ENCODE measurements around the gene PAX5. TPM values are rescaled to one million over a fixed set of nuclear protein-coding genes. Genes with fewer than 3 reads are reported as not detected.

PAX5 gene
- total and polyA plus RNA-seq, 2 of the 13 experiments (the other 11 are each of a cell fraction or from before 2014, with no cell fraction given): not detected

GRCh38 chr9:36867672-36868471, 166.2 kb downstream of the PAX5 start (continued):
- TF ChIP-seq ERF (CRISPR knock-in tag; IDR thresholded peaks at IDR 0.05) (peak; percentile 90), ZNF773 (CRISPR knock-in tag; IDR thresholded peaks at IDR 0.05; ENCODE audit: borderline replicate concordance) (no peak), MTA1 (CRISPR knock-in tag; IDR thresholded peaks at IDR 0.05; ENCODE audit: borderline replicate concordance) (peak; percentile 83), MED1 (CRISPR knock-in tag; IDR thresholded peaks at IDR 0.05) (peak; percentile 89), ZNF550 (CRISPR knock-in tag; IDR thresholded peaks at IDR 0.05; ENCODE audit: borderline replicate concordance) (no peak), YEATS2 (CRISPR knock-in tag; IDR thresholded peaks at IDR 0.05; ENCODE audit: borderline replicate concordance) (peak; percentile 53; the same call in 1 of the 2 replicates), ZNF747 (CRISPR knock-in tag; IDR thresholded peaks at IDR 0.05; ENCODE audit: borderline replicate concordance) (peak; percentile 59; the same call in 1 of the 2 replicates)

DNA sequence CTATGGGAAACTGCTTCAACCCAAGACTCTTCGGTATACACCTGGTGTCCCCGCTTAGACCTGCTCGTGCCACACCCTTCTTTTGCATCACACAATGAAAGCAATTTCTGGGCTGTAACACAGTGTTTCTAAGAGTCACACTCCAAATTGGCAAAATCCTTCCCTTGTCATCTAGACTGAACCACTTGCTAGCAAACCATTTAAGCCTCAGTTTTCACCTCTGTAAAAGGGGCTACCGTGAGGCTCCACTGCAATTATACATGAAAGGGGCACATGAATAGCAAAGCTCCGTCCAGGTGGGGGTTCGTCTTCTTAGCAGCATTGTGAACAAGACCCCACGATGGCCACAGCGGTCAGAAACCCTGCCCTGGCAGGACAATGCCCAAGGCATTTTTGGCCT, 166.8 kb downstream of the PAX5 start:
- no peak overlapping the region for H2AFZ ChIP-seq (ENCODE audit: low read length)
- no peaks in the 10 kb centered on the region for H3K9me3 ChIP-seq (ENCODE audit: low read length)
- FAIRE-seq (no peak), ATAC-seq (no peak), DNase-seq (ENCODE audit: low spot score) (no peak)
- H4K20me1 ChIP-seq (ENCODE audit: insufficient read depth, low read length): no peaks in the 10 kb centered on the region
- H3K27me3 ChIP-seq (ENCODE audit: control insufficient read depth in 1 of 2, insufficient read depth in 2 of 2, low read length in 2 of 2): peaks cover 2 to 53% of the 10 kb centered on the region in 2 experiments; a peak in 4 of 5 replicates
- peak overlapping the region in 1 of 3 experiments; percentile 44; a peak in 1 of 6 replicates for H3K4me3 ChIP-seq (replicated peaks in 1 of 3; ENCODE audit: insufficient read depth in 1 of 3, low read depth in 2 of 3, low read length in 3 of 3)
- POLR2A ChIA-PET: interaction anchor here (0.9 to 1.6 kb wide), 2 partner anchors 26 to 101 kb away, joined by 3 to 4 read pairs; no protein-coding TSS in a partner anchor
- no peaks in the 10 kb centered on the region for H3K79me2 ChIP-seq (ENCODE audit: insufficient read depth, low read length)
- no peak overlapping the region for H3K27ac ChIP-seq (ENCODE audit: extremely low read length, insufficient read depth, low read length)
- H3K4me1 ChIP-seq (ENCODE audit: insufficient read depth, low read length): peaks cover 67% of the 10 kb centered on the region
- in situ Hi-C loops (cut with HindIII; ENCODE audit: extremely low pct_ligation_motif_present, low pct_unique_long_range_greater_than_20kb) (no loop called here), intact Hi-C loops (cut with micrococcal nuclease; ENCODE audit: unreplicated experiment) (loop anchor here (5.0 kb wide), 1 partner anchor 550 kb away; no protein-coding TSS in a partner anchor)
- no TSS peak for BruUV-seq (replicated peaks)
- 61% methylated on average over 8 of the region's 8 CpGs for WGBS (ENCODE audit: low lambda C conversion rate)
- no peaks in the 10 kb centered on the region for H3K36me3 ChIP-seq (replicated peaks in 1 of 2; ENCODE audit: control insufficient read depth in 1 of 2, insufficient read depth in 2 of 2, low read length in 2 of 2)
- CTCF ChIA-PET (ENCODE audit: low intra/inter-chr PET ratio, low total read pairs): no interaction called here
- H3K4me2 ChIP-seq (ENCODE audit: low read depth, low read length): peak overlapping the region; percentile 65
- 0 out of 2 replicates have a peak overlapping the region, but pooled peaks have one; percentile 18 for H3K9ac ChIP-seq (ENCODE audit: insufficient read depth, low read depth, low read length)
- TF ChIP-seq ZMYM3 (CRISPR knock-in tag; IDR thresholded peaks at IDR 0.05): peak; percentile 51
- TF ChIP-seq RNF219 (CRISPR knock-in tag; IDR thresholded peaks at IDR 0.05): no peak
- TF ChIP-seq, protein P1, sequence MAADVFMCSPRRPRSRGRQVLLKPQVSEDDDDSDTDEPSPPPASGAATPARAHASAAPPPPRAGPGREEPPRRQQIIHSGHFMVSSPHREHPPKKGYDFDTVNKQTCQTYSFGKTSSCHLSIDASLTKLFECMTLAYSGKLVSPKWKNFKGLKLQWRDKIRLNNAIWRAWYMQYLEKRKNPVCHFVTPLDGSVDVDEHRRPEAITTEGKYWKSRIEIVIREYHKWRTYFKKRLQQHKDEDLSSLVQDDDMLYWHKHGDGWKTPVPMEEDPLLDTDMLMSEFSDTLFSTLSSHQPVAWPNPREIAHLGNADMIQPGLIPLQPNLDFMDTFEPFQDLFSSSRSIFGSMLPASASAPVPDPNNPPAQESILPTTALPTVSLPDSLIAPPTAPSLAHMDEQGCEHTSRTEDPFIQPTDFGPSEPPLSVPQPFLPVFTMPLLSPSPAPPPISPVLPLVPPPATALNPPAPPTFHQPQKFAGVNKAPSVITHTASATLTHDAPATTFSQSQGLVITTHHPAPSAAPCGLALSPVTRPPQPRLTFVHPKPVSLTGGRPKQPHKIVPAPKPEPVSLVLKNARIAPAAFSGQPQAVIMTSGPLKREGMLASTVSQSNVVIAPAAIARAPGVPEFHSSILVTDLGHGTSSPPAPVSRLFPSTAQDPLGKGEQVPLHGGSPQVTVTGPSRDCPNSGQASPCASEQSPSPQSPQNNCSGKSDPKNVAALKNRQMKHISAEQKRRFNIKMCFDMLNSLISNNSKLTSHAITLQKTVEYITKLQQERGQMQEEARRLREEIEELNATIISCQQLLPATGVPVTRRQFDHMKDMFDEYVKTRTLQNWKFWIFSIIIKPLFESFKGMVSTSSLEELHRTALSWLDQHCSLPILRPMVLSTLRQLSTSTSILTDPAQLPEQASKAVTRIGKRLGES (CRISPR knock-in tag; IDR thresholded peaks at IDR 0.05; ENCODE audit: borderline replicate concordance): no peak
- TF ChIP-seq ZNF343 (CRISPR knock-in tag; IDR thresholded peaks at IDR 0.05): 0 out of 2 replicates have a peak, but pooled peaks have one; percentile 44
- no peak for TF ChIP-seq ZNF121 (CRISPR knock-in tag; IDR thresholded peaks at IDR 0.05)
- TF ChIP-seq ATF7 (IDR thresholded peaks at IDR 0.05): no peak
- no peak for TF ChIP-seq ATF7 (CRISPR knock-in tag; IDR thresholded peaks at IDR 0.05)
- no peak for TF ChIP-seq NR3C1 (CRISPR knock-in tag; IDR thresholded peaks at IDR 0.05)
- TF ChIP-seq TCF12 (IDR thresholded peaks at IDR 0.05): no peak
- no peak for TF ChIP-seq TCF12 (CRISPR knock-in tag; IDR thresholded peaks at IDR 0.05)

Measured in HepG2 (cell line).